Endothelial cell of umbilical vein (primary cell): ENCODE data around the gene ZNF440.

Source experiments
- POLR2A ChIP-seq: IDR thresholded peaks from 2 replicates; pipeline ENCODE4 v1.6.1; 2012; ENCODE audit warnings: low read depth, mild to moderate bottlenecking, control low read depth, low read length
- POLR2AphosphoS5 ChIP-seq: IDR thresholded peaks from 2 replicates; pipeline ENCODE4 v1.6.1; 2012; ENCODE audit warnings: low read depth, mild to moderate bottlenecking, control low read depth, low read length, moderate library complexity; ENCODE audit not compliant: insufficient read depth
- TF ChIP-seq, protein P1 (sequence below), 2 donors: IDR thresholded peaks; 1 replicate in 1 of 2; 2 replicates in 1 of 2; pipeline ENCODE4 v1.5.1; 2011; ENCODE audit warnings: low read length in 2 of 2, mild to moderate bottlenecking in 2 of 2, moderate library complexity in 2 of 2, control low read depth in 1 of 2, inconsistent platforms in 1 of 2, low read depth in 1 of 2; ENCODE audit not compliant: insufficient read depth in 1 of 2; ENCODE audit errors: extremely low read depth in 1 of 2

DNA sequence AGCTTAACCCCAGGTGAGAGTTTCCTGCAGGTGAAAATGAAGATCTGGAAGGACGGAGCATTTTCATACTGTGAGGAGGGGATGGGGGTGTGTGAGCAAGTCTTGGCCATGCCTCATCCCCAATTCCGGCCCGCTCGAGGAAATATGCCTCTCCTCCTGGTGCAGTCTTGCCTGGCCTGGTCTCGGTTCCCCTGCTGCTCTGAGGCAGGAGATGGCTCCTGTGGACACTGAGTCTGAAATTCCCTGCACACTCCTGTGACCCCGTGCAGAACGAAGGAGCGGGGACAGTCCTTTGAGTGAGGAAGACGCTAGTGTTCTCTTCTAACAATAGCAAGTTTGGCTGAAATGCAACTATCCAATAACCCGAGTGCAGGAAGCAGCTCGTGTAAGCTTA lies 34.1 kb downstream of the ZNF440 start:
- TF ChIP-seq POLR2A: no peak
- TF ChIP-seq, protein P1, sequence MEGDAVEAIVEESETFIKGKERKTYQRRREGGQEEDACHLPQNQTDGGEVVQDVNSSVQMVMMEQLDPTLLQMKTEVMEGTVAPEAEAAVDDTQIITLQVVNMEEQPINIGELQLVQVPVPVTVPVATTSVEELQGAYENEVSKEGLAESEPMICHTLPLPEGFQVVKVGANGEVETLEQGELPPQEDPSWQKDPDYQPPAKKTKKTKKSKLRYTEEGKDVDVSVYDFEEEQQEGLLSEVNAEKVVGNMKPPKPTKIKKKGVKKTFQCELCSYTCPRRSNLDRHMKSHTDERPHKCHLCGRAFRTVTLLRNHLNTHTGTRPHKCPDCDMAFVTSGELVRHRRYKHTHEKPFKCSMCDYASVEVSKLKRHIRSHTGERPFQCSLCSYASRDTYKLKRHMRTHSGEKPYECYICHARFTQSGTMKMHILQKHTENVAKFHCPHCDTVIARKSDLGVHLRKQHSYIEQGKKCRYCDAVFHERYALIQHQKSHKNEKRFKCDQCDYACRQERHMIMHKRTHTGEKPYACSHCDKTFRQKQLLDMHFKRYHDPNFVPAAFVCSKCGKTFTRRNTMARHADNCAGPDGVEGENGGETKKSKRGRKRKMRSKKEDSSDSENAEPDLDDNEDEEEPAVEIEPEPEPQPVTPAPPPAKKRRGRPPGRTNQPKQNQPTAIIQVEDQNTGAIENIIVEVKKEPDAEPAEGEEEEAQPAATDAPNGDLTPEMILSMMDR (IDR thresholded peaks at IDR 0.05; ENCODE audit: extremely low read depth in 1 of 2, insufficient read depth in 1 of 2, low read depth in 1 of 2, low read length in 2 of 2): no peak
- no peak for TF ChIP-seq POLR2AphosphoS5
